GM12801 (cell line): ENCODE measurements around the gene PKD2L1.

ENCODE experiments used
- CTCF ChIP-seq: IDR thresholded peaks from one replicate; pipeline ENCODE4 v1.5.1; 2011; ENCODE audit warnings: control low read depth; ENCODE audit not compliant: insufficient read length; ENCODE audit errors: extremely low read depth

PKD2L1 gene

GRCh38 chr10:100318207-100318606 lies 11.8 kb downstream of the PKD2L1 start:
- no peak for TF ChIP-seq CTCF

GRCh38 chr10:100315615-100316014 lies 14.4 kb downstream of the PKD2L1 start:
- TF ChIP-seq CTCF: no peak

- TF ChIP-seq CTCF: no peak
Measured at GRCh38 chr10:100311298-100311697, 18.7 kb downstream of the PKD2L1 start.

- no peak for TF ChIP-seq CTCF
Measured at GRCh38 chr10:100307684-100308083, 22.3 kb downstream of the PKD2L1 start.

- no peak for TF ChIP-seq CTCF
Measured at GRCh38 chr10:100306861-100307260, 23.2 kb downstream of the PKD2L1 start.

GRCh38 chr10:100304414-100304813 lies 25.6 kb downstream of the PKD2L1 start:
- TF ChIP-seq CTCF: no peak

GRCh38 chr10:100303724-100304319 lies 26.2 kb downstream of the PKD2L1 start:
- TF ChIP-seq CTCF: no peak
